ENCODE measurements around the gene CSNK2A2.

GRCh38 chr16:58128711-58129096 is 69.2 kb downstream of the CSNK2A2 start:
- no peak for TF ChIP-seq POLR2A (IDR thresholded peaks at IDR 0.05; ENCODE audit: low read length)
- TF ChIP-seq GATA1 (IDR thresholded peaks at IDR 0.05; ENCODE audit: low read depth, low read length) = no peak
